ENCODE results near the gene JCAD. TPM values are rescaled to one million over a fixed set of nuclear protein-coding genes. Genes with fewer than 3 reads are reported as not detected.

The JCAD gene
- total and polyA plus RNA-seq, 9 donors, result 10.0 to 71.7 (median 23.8) TPM

DNA sequence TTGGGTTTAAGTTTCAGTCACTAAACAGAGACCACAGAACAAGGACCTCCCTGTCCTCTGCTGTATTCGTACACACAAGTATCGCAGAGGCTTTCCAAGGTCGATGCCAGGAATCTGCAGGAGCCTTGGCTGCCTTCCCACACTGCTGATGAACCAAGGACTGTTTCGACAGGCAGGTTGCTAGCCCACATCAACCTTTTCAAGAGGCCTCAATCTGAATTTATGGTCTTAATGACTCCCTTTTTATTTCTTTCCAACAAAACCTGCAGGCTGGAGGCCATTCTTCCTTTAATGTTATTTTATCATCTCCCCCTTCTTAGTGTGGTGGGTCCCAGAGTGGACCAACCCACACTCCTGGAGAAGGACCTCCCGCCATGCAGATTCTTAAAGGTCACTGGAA lies 45.6 kb downstream of the JCAD start:
- no peak overlapping the region for H3K4me3 ChIP-seq
- no peaks in the 10 kb centered on the region for H3K9me3 ChIP-seq
- H3K36me3 ChIP-seq, result no peaks in the 10 kb centered on the region
- DNase-seq, result peak in 4 of 5 donors; percentile 40 to 60 (median 58)
- no peaks in the 10 kb centered on the region for H3K27me3 ChIP-seq
- no peak overlapping the region for H3K27ac ChIP-seq
- 21 to 27% (median 23%) methylated on average over 5 of the region's 5 CpGs for WGBS, 3 donors
- TF ChIP-seq EP300 (IDR thresholded peaks at IDR 0.05) (no peak), POLR2A (IDR thresholded peaks at IDR 0.05) (no peak)
- TF ChIP-seq, protein P1, sequence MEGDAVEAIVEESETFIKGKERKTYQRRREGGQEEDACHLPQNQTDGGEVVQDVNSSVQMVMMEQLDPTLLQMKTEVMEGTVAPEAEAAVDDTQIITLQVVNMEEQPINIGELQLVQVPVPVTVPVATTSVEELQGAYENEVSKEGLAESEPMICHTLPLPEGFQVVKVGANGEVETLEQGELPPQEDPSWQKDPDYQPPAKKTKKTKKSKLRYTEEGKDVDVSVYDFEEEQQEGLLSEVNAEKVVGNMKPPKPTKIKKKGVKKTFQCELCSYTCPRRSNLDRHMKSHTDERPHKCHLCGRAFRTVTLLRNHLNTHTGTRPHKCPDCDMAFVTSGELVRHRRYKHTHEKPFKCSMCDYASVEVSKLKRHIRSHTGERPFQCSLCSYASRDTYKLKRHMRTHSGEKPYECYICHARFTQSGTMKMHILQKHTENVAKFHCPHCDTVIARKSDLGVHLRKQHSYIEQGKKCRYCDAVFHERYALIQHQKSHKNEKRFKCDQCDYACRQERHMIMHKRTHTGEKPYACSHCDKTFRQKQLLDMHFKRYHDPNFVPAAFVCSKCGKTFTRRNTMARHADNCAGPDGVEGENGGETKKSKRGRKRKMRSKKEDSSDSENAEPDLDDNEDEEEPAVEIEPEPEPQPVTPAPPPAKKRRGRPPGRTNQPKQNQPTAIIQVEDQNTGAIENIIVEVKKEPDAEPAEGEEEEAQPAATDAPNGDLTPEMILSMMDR (IDR thresholded peaks at IDR 0.05), result no peak
- intact Hi-C loops (cut with DNase I), result no loop called here
- peaks cover 6% of the 10 kb centered on the region for H3K4me1 ChIP-seq (ENCODE audit: insufficient read depth)

DNA sequence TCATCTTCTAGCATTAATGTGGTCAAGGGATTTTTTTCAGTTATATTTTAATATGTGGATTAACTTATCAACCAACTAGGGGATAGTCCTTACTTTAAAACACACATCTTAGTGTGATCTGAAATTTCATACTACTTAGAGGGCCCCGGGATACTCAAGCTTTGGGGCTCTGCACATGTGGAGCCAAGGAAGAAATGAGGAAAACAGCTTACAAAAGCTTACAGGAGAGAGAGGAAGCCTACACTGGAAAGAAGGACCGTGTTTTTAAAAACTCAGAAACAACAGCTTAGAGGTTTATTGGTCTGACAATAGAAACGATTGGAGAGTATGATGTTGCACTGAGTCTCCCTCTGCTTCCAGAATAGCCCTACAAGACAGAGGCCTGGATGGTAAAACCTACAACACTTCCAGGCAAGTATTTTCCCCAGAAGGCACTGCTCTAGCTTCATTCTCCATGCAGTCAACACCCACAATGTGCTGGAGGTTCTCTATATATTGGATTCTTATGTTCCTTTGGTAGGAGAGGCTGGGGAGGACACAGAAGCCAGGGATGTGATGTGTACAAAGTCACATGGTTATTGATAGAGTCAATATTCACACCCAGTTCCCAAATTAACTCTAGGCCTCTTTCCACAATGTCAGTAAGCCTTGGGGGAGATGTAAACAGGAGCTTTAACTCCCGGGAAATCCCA lies 47.3 kb downstream of the JCAD start:
- H3K4me1 ChIP-seq (ENCODE audit: insufficient read depth), result peaks cover 6% of the 10 kb centered on the region
- no peaks in the 10 kb centered on the region for H3K9me3 ChIP-seq
- intact Hi-C loops (cut with DNase I), result no loop called here
- no peak overlapping the region for H3K27ac ChIP-seq
- H3K27me3 ChIP-seq, result no peaks in the 10 kb centered on the region
- H3K36me3 ChIP-seq, result no peaks in the 10 kb centered on the region
- WGBS, 3 donors, result 51 to 57% (median 52%) methylated on average over 4 of the region's 4 CpGs
- TF ChIP-seq, protein P1 (IDR thresholded peaks at IDR 0.05), result no peak
- TF ChIP-seq POLR2A (IDR thresholded peaks at IDR 0.05) (no peak), EP300 (IDR thresholded peaks at IDR 0.05) (no peak)
- H3K4me3 ChIP-seq, result no peak overlapping the region
- DNase-seq, result no peak

DNA sequence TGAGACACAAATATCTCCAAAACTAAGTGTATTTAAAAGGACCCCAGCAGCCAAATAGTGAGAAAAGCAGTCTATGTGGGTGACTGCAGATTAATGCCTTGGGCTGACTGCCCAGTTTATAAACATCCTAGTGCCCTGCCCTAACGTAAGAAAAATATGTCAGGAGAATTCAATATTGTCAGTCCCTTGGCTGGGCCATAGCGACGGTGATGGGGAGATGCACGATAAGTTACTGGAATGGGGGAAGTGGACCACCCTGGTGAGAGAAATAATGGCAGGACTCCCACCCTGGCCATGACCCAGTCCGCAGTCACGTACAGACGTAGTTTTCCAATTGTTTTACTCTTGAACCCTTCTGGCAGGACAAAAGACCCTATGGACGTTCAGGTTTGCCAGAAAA lies 48.0 kb downstream of the JCAD start:
- Histone ChIP-seq H3K36me3 (no peaks in the 10 kb centered on the region), H3K4me1 (ENCODE audit: insufficient read depth) (peaks cover 6% of the 10 kb centered on the region), H3K9me3 (no peaks in the 10 kb centered on the region), H3K27ac (no peak overlapping the region), H3K27me3 (no peaks in the 10 kb centered on the region), H3K4me3 (no peak overlapping the region)
- intact Hi-C loops (cut with DNase I), result no loop called here
- TF ChIP-seq, protein P1 (IDR thresholded peaks at IDR 0.05), result no peak
- TF ChIP-seq EP300 (IDR thresholded peaks at IDR 0.05) (no peak), POLR2A (IDR thresholded peaks at IDR 0.05) (no peak)
- WGBS, 3 donors, result 40 to 49% (median 48%) methylated on average over 8 of the region's 8 CpGs
- DNase-seq, result no peak

DNA sequence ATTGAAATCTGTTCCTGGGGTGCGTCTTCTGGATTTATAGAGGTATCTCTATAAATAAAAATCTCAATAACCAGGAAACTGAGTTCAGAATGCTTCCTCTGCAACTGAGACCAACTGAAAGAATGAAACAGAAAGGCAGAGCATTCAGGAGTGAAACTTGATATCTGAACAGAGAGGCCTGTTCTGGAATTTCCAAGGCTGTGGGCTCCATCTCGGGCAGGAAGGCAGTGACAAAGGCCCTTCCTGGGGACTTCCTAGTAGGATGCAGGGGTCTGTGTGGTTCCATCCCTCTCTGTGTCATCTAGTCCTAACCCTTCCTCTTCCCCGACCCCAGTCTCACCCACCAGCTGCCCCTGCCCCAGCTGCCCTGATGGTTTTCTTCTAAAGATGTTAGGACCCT lies 52.0 kb downstream of the JCAD start:
- H3K27me3 ChIP-seq, result no peaks in the 10 kb centered on the region
- H3K9me3 ChIP-seq, result no peaks in the 10 kb centered on the region
- H3K4me1 ChIP-seq (ENCODE audit: insufficient read depth), result no peaks in the 10 kb centered on the region
- intact Hi-C loops (cut with DNase I), result no loop called here
- 83 to 93% (median 84%) methylated on average over 3 of the region's 3 CpGs for WGBS, 3 donors
- H3K4me3 ChIP-seq, result no peak overlapping the region
- no peaks in the 10 kb centered on the region for H3K36me3 ChIP-seq
- no peak overlapping the region for H3K27ac ChIP-seq
- DNase-seq, result no peak
- no peak for TF ChIP-seq POLR2A (IDR thresholded peaks at IDR 0.05)
- TF ChIP-seq EP300 (IDR thresholded peaks at IDR 0.05), result no peak
- TF ChIP-seq, protein P1 (IDR thresholded peaks at IDR 0.05), result no peak

Measured in ovary (tissue), 9 donors.